HEK293 (cell line): ENCODE results near the gene HCN4.

ENCODE experiments used
- CTCF ChIA-PET: fragments of 350-600 bp; formaldehyde crosslinking; extraction: SDS; loops from one replicate; lab custom pipeline; 2021; ENCODE audit warnings: antibody characterized with exemption; lab: Yijun Ruan, JAX
- POLR2A ChIA-PET: fragments of 300-600 bp; formaldehyde crosslinking; extraction: SDS; loops from one replicate; lab custom pipeline; 2020; ENCODE audit warnings: antibody characterized with exemption, inconsistent platforms; lab: Yijun Ruan, JAX
- H3K27ac ChIP-seq: fragments of 200-500 bp; sonication (Bioruptor generic); 2 replicates; pipeline ENCODE4 v1.5.1; 2014; ENCODE audit warnings: low read depth, low read length, control low read depth, inconsistent platforms; ENCODE audit errors: extremely low read depth
- H3K36me3 ChIP-seq, 2 experiments: fragments of 200-500 bp in 1 of 2; sonication (Bioruptor generic) in 1 of 2; 1 replicate in 1 of 2; 2 replicates in 1 of 2; pipeline ENCODE4 v1.5.1; 2014 to 2017; ENCODE audit warnings: inconsistent platforms in 2 of 2, low read length in 2 of 2; ENCODE audit not compliant: control insufficient read depth in 2 of 2, insufficient read depth in 1 of 2
- H3K4me1 ChIP-seq: fragments of 200-500 bp; sonication (Bioruptor generic); 2 replicates; pipeline ENCODE4 v1.5.1; 2014; ENCODE audit warnings: mild to moderate bottlenecking, low read length, inconsistent platforms; ENCODE audit not compliant: control insufficient read depth, insufficient read depth
- H3K4me3 ChIP-seq: 2 replicates; pipeline ENCODE4 v1.5.1; 2011; ENCODE audit warnings: low read depth, mild to moderate bottlenecking, control low read depth, low read length, moderate library complexity
- H3K9me3 ChIP-seq: fragments of 200-500 bp; sonication (Bioruptor generic); 2 replicates; pipeline ENCODE4 v1.5.1; 2014; ENCODE audit warnings: low read depth, low read length, inconsistent platforms; ENCODE audit not compliant: control insufficient read depth, insufficient read depth
- GFI1B ChIP-seq: fragments of 450-650 bp; formaldehyde crosslinking; IDR thresholded peaks from 2 replicates; pipeline ENCODE4 v1.5.1; 2016; ENCODE audit warnings: missing biosample characterization, missing genetic modification characterization
- KLF10 ChIP-seq: fragments of 450-650 bp; IDR thresholded peaks from 2 replicates; pipeline ENCODE4 v1.5.1; 2018; ENCODE audit warnings: missing biosample characterization, mild to moderate bottlenecking, missing genetic modification characterization
- KLF16 ChIP-seq: fragments of 450-650 bp; formaldehyde crosslinking; IDR thresholded peaks from 2 replicates; pipeline ENCODE4 v1.5.1; 2017; ENCODE audit warnings: missing biosample characterization, missing genetic modification characterization
- OVOL3 ChIP-seq: fragments of 450-650 bp; formaldehyde crosslinking; IDR thresholded peaks from 2 replicates; pipeline ENCODE4 v1.5.1; 2016; ENCODE audit warnings: missing biosample characterization, missing genetic modification characterization
- PRDM10 ChIP-seq: fragments of 450-650 bp; formaldehyde crosslinking; IDR thresholded peaks from 2 replicates; pipeline ENCODE4 v1.5.1; 2016; ENCODE audit warnings: missing biosample characterization, missing genetic modification characterization
- PRDM4 ChIP-seq: fragments of 450-650 bp; formaldehyde crosslinking; IDR thresholded peaks from 2 replicates; pipeline ENCODE4 v1.5.1; 2017; ENCODE audit warnings: missing biosample characterization, missing genetic modification characterization
- REST ChIP-seq: fragments of 450-650 bp; formaldehyde crosslinking; IDR thresholded peaks from 2 replicates; pipeline ENCODE4 v1.5.1; 2016; ENCODE audit warnings: missing biosample characterization, missing genetic modification characterization
- SCRT2 ChIP-seq: fragments of 450-650 bp; formaldehyde crosslinking; IDR thresholded peaks from 2 replicates; pipeline ENCODE4 v1.5.1; 2016; ENCODE audit warnings: missing biosample characterization, missing genetic modification characterization
- YY2 ChIP-seq: fragments of 450-650 bp; formaldehyde crosslinking; IDR thresholded peaks from 2 replicates; pipeline ENCODE4 v1.5.1; 2016; ENCODE audit warnings: missing biosample characterization, missing genetic modification characterization
- ZNF221 ChIP-seq: fragments of 450-650 bp; formaldehyde crosslinking; IDR thresholded peaks from 2 replicates; pipeline ENCODE4 v1.5.1; 2017; ENCODE audit warnings: missing biosample characterization, missing genetic modification characterization, borderline replicate concordance
- ZNF292 ChIP-seq: fragments of 450-650 bp; formaldehyde crosslinking; IDR thresholded peaks from 2 replicates; pipeline ENCODE4 v1.5.1; 2016; ENCODE audit warnings: low read depth, missing biosample characterization, missing genetic modification characterization, borderline replicate concordance
- ZNF48 ChIP-seq: fragments of 450-650 bp; formaldehyde crosslinking; IDR thresholded peaks from 2 replicates; pipeline ENCODE4 v1.5.1; 2016; ENCODE audit warnings: missing biosample characterization, missing genetic modification characterization
- ZNF600 ChIP-seq: fragments of 450-650 bp; formaldehyde crosslinking; IDR thresholded peaks from 2 replicates; pipeline ENCODE4 v1.5.1; 2016; ENCODE audit warnings: missing biosample characterization, missing genetic modification characterization
- ZNF837 ChIP-seq: fragments of 450-650 bp; formaldehyde crosslinking; IDR thresholded peaks from 2 replicates; pipeline ENCODE4 v1.5.1; 2016; ENCODE audit warnings: missing biosample characterization, missing genetic modification characterization
- ZSCAN30 ChIP-seq: fragments of 450-650 bp; IDR thresholded peaks from 2 replicates; pipeline ENCODE4 v1.5.1; 2018; ENCODE audit warnings: missing biosample characterization, mild to moderate bottlenecking, missing genetic modification characterization, moderate library complexity

HCN4 gene

GRCh38 chr15:73287019-73287418 is 81.7 kb downstream of the HCN4 start (continued):
- no peak for TF ChIP-seq PRDM10
- no peak for TF ChIP-seq PRDM4 (tag by site-specific recombination)

- H3K9me3 ChIP-seq: no peaks in the 10 kb centered on the region
- no peak overlapping the region for H3K27ac ChIP-seq
- no peak overlapping the region for H3K4me3 ChIP-seq
- no peaks in the 10 kb centered on the region for H3K4me1 ChIP-seq
- ChIA-PET POLR2A (no interaction called here), CTCF (interaction anchor here (0.5 to 2.8 kb wide), 6 partner anchors 12 to 274 kb away, joined by 3 to 13 read pairs (median 6); no protein-coding TSS in a partner anchor)
- TF ChIP-seq PRDM4 (tag by site-specific recombination) (no peak), REST (tag by site-specific recombination) (no peak), ZNF600 (tag by site-specific recombination) (no peak), GFI1B (tag by site-specific recombination) (no peak), ZNF221 (no peak), ZNF837 (tag by site-specific recombination) (no peak), YY2 (tag by site-specific recombination) (no peak), KLF16 (tag by site-specific recombination) (no peak), ZSCAN30 (no peak), OVOL3 (tag by site-specific recombination) (no peak), KLF10 (tag by site-specific recombination) (no peak), ZNF292 (tag by site-specific recombination) (no peak), SCRT2 (tag by site-specific recombination) (no peak), ZNF48 (tag by site-specific recombination) (no peak)
- H3K36me3 ChIP-seq: peaks cover 44 to 66% of the 10 kb centered on the region in 2 experiments
Observed at GRCh38 chr15:73286311-73286710, 82.4 kb downstream of the HCN4 start.
